ENCODE measurements around the gene TIGAR. TPM values are rescaled to one million over a fixed set of nuclear protein-coding genes. Genes with fewer than 3 reads are reported as not detected.

The TIGAR gene
- total and polyA plus RNA-seq, 9 donors = 3.1 to 10.4 (median 7.8) TPM

DNA sequence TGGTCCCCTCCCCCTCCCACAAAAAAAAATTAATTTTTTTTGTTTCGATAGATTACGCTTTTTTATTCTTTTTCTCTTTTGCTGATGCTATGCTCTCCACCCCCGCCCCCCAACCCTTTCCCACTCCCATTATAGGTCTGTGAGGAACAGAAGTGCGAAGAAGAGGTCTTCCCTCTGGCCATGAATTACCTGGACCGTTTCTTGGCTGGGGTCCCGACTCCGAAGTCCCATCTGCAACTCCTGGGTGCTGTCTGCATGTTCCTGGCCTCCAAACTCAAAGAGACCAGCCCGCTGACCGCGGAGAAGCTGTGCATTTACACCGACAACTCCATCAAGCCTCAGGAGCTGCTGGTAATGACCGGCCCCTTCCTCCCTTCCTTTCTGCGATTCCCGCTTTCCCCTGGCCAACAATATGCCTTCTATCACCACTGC, 45.1 kb upstream of the TIGAR start:
- Histone ChIP-seq H3K9me3 (replicated peaks; ENCODE audit: control insufficient read depth, low read depth, low read length) (no peaks in the 10 kb centered on the region), H3K27ac (ENCODE audit: low read length) (peak overlapping the region; percentile 92), H3K4me3 (ENCODE audit: low read length) (peak overlapping the region; percentile 63), H3K27me3 (ENCODE audit: control insufficient read depth, insufficient read depth, low read length) (peaks cover 8% of the 10 kb centered on the region), H3K4me1 (ENCODE audit: control insufficient read depth, insufficient read depth, low read length) (peaks cover 66% of the 10 kb centered on the region), H3K36me3 (ENCODE audit: control insufficient read depth, insufficient read depth, low read length) (peaks cover 49% of the 10 kb centered on the region)
- 6% methylated on average over 10 of the region's 14 CpGs for WGBS (ENCODE audit: insufficient coverage)
- DNase-seq = peak; percentile 57

DNA sequence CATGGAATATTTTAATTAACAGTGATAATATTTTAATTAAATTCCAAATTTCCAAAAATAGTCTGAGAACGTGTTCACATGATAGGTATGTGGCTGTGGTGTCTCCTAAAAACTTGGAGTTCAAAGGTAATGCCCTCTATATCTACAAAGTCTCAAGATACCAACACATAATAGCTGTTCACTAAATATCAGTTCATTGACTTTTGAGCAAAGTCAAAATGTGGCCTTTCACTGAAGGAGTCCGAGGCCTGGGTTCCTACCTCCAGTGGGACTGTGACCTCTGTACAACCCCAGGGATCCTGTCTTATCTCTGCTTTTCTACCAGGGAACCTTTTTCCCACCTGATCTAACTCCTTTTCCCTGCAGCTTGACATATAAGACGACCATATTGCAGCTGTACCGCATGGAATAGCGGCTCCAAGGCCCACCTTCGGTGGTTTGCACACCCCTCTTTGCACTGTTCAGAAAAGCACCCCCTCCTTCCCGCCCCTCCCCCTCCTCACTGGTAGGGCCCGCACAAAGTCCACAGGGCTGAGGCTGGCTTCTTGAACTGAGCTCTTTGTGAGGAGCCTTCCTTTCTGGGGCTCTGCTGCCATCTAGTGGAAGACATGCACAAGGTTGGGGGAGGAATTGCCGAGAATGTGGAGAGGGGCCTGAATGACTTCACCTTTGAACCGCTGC, 44.3 kb upstream of the TIGAR start:
- peak overlapping the region; percentile 92 for H3K27ac ChIP-seq (ENCODE audit: low read length)
- peaks cover 56% of the 10 kb centered on the region for H3K36me3 ChIP-seq (ENCODE audit: control insufficient read depth, insufficient read depth, low read length)
- H3K27me3 ChIP-seq (ENCODE audit: control insufficient read depth, insufficient read depth, low read length) = peaks cover under 1% of the 10 kb centered on the region
- DNase-seq = peak; percentile 98
- H3K4me3 ChIP-seq (ENCODE audit: low read length) = peak overlapping the region; percentile 63
- H3K9me3 ChIP-seq (replicated peaks; ENCODE audit: control insufficient read depth, low read depth, low read length) = no peaks in the 10 kb centered on the region
- H3K4me1 ChIP-seq (ENCODE audit: control insufficient read depth, insufficient read depth, low read length) = peaks cover 65% of the 10 kb centered on the region
- 3% methylated on average over 6 of the region's 10 CpGs for WGBS (ENCODE audit: insufficient coverage)

GRCh38 chr12:4277205-4277543, 43.8 kb upstream of the TIGAR start:
- peaks cover 60% of the 10 kb centered on the region for H3K36me3 ChIP-seq (ENCODE audit: control insufficient read depth, insufficient read depth, low read length)
- peak overlapping the region; percentile 36 for H3K27ac ChIP-seq (ENCODE audit: low read length)
- H3K27me3 ChIP-seq (ENCODE audit: control insufficient read depth, insufficient read depth, low read length) = no peaks in the 10 kb centered on the region
- no peaks in the 10 kb centered on the region for H3K9me3 ChIP-seq (replicated peaks; ENCODE audit: control insufficient read depth, low read depth, low read length)
- no peak for DNase-seq
- H3K4me3 ChIP-seq (ENCODE audit: low read length) = no peak overlapping the region
- WGBS (ENCODE audit: insufficient coverage) = 7% methylated on average over 3 of the region's 6 CpGs
- peaks cover 63% of the 10 kb centered on the region for H3K4me1 ChIP-seq (ENCODE audit: control insufficient read depth, insufficient read depth, low read length)

- peak; percentile 7 for DNase-seq
- Histone ChIP-seq H3K27me3 (ENCODE audit: control insufficient read depth, insufficient read depth, low read length) (no peaks in the 10 kb centered on the region), H3K4me1 (ENCODE audit: control insufficient read depth, insufficient read depth, low read length) (peaks cover 57% of the 10 kb centered on the region), H3K4me3 (ENCODE audit: low read length) (no peak overlapping the region), H3K27ac (ENCODE audit: low read length) (no peak overlapping the region), H3K9me3 (replicated peaks; ENCODE audit: control insufficient read depth, low read depth, low read length) (no peaks in the 10 kb centered on the region), H3K36me3 (ENCODE audit: control insufficient read depth, insufficient read depth, low read length) (peaks cover 67% of the 10 kb centered on the region)
- WGBS (ENCODE audit: insufficient coverage) = 63% methylated on average over 2 of the region's 3 CpGs
Observed at GRCh38 chr12:4277857-4278256, 43.2 kb upstream of the TIGAR start.

- Histone ChIP-seq H3K27me3 (ENCODE audit: control insufficient read depth, insufficient read depth, low read length) (no peaks in the 10 kb centered on the region), H3K27ac (ENCODE audit: low read length) (peak overlapping the region; percentile 53), H3K4me3 (ENCODE audit: low read length) (no peak overlapping the region), H3K36me3 (ENCODE audit: control insufficient read depth, insufficient read depth, low read length) (peaks cover 74% of the 10 kb centered on the region), H3K4me1 (ENCODE audit: control insufficient read depth, insufficient read depth, low read length) (peaks cover 51% of the 10 kb centered on the region), H3K9me3 (replicated peaks; ENCODE audit: control insufficient read depth, low read depth, low read length) (no peaks in the 10 kb centered on the region)
- WGBS (ENCODE audit: insufficient coverage) = 28% methylated on average over 7 of the region's 15 CpGs
- DNase-seq = peak; percentile 78
Observed at GRCh38 chr12:4278329-4279197, 42.5 kb upstream of the TIGAR start.

DNA sequence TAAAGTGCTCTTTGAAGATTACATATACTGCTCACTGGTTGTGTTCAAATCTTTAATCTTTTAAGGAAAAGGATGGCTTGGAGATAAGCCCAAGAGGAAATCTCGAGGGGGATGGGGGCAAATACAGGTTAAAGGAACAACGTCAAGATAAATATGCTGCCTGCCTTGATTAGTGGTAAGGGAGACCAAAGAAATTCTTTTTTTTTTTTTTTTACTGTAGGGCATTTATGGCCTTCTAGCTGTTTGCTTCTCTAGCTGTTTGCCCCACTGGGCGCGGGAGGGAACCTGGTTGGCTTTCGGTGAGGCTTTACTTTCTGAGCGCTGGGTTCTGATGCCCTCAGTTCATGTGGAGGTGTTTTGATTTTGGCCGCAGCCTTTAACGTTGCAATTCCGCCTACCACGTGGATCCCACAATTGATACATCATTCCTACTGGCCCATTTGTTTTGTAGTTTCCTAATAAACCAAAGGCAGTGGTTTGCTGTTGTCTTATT, 41.8 kb upstream of the TIGAR start:
- Histone ChIP-seq H3K4me3 (ENCODE audit: low read length) (no peak overlapping the region), H3K4me1 (ENCODE audit: control insufficient read depth, insufficient read depth, low read length) (peaks cover 53% of the 10 kb centered on the region), H3K27me3 (ENCODE audit: control insufficient read depth, insufficient read depth, low read length) (no peaks in the 10 kb centered on the region), H3K9me3 (replicated peaks; ENCODE audit: control insufficient read depth, low read depth, low read length) (no peaks in the 10 kb centered on the region), H3K36me3 (ENCODE audit: control insufficient read depth, insufficient read depth, low read length) (peaks cover 81% of the 10 kb centered on the region), H3K27ac (ENCODE audit: low read length) (no peak overlapping the region)
- 20% methylated on average over 1 of the region's 10 CpGs for WGBS (ENCODE audit: insufficient coverage)
- no peak for DNase-seq

GRCh38 chr12:4280351-4281163, 40.5 kb upstream of the TIGAR start:
- Histone ChIP-seq H3K27me3 (ENCODE audit: control insufficient read depth, insufficient read depth, low read length) (no peaks in the 10 kb centered on the region), H3K36me3 (ENCODE audit: control insufficient read depth, insufficient read depth, low read length) (peaks cover 88% of the 10 kb centered on the region), H3K4me3 (ENCODE audit: low read length) (no peak overlapping the region), H3K27ac (ENCODE audit: low read length) (peak overlapping the region; percentile 47), H3K9me3 (replicated peaks; ENCODE audit: control insufficient read depth, low read depth, low read length) (no peaks in the 10 kb centered on the region), H3K4me1 (ENCODE audit: control insufficient read depth, insufficient read depth, low read length) (peaks cover 54% of the 10 kb centered on the region)
- DNase-seq = peak; percentile 57
- 17% methylated on average over 5 of the region's 15 CpGs for WGBS (ENCODE audit: insufficient coverage)

GRCh38 chr12:4281173-4281654, 39.8 kb upstream of the TIGAR start:
- H3K36me3 ChIP-seq (ENCODE audit: control insufficient read depth, insufficient read depth, low read length) = peaks cover 90% of the 10 kb centered on the region
- 80% methylated on average over 12 of the region's 16 CpGs for WGBS (ENCODE audit: insufficient coverage)
- no peak overlapping the region for H3K4me3 ChIP-seq (ENCODE audit: low read length)

DNA sequence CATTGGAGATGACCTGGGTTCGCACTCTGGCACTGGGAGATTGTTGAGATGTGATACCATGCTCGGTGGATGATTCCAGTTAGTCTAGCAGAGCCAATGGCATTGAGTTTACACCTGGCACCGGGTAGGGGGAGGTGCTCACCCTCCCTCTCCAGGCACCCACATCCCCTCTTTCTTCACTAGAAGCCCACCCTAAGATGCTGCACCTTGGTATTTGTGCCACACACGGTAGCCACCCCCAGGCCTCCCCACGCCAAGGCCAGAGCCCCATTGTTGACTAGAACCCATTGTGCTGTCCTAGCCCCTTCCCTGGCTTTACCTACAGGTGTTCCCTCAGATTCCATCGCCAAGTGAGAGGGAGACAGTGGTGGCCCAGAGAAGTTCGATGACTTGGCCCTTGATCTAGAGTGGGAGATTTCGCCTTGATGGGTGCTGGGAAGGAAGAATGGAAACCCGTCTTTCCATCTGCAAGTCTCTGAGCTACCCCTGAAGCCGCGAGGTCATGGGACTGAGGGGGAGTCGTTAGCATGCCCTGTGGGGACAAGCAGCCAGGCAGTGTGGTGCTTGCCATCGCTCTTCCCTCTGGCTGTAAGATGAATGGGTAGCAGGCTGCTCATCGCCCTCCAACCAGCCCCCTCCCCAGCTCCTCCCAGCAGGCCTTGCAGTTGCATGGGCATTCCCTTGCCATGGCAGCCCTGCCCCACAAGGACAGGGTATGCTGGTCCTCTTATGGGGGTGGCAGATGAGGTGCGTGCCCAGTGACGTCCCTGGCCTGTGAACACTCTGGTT, 38.7 kb upstream of the TIGAR start:
- no peak for DNase-seq
- peaks cover 59% of the 10 kb centered on the region for H3K4me1 ChIP-seq (ENCODE audit: control insufficient read depth, insufficient read depth, low read length)
- 84% methylated on average over 8 of the region's 16 CpGs for WGBS (ENCODE audit: insufficient coverage)

More at GRCh38 chr12:4281173-4281654, 39.8 kb upstream of the TIGAR start:
- Histone ChIP-seq H3K4me1 (ENCODE audit: control insufficient read depth, insufficient read depth, low read length) (peaks cover 57% of the 10 kb centered on the region), H3K9me3 (replicated peaks; ENCODE audit: control insufficient read depth, low read depth, low read length) (no peaks in the 10 kb centered on the region), H3K27ac (ENCODE audit: low read length) (peak overlapping the region; percentile 47), H3K27me3 (ENCODE audit: control insufficient read depth, insufficient read depth, low read length) (no peaks in the 10 kb centered on the region)
- DNase-seq = no peak

More for the DNA sequence above, 38.7 kb upstream of the TIGAR start:
- no peak overlapping the region for H3K27ac ChIP-seq (ENCODE audit: low read length)
- H3K36me3 ChIP-seq (ENCODE audit: control insufficient read depth, insufficient read depth, low read length) = peaks cover 92% of the 10 kb centered on the region
- no peak overlapping the region for H3K4me3 ChIP-seq (ENCODE audit: low read length)
- H3K27me3 ChIP-seq (ENCODE audit: control insufficient read depth, insufficient read depth, low read length) = no peaks in the 10 kb centered on the region
- no peaks in the 10 kb centered on the region for H3K9me3 ChIP-seq (replicated peaks; ENCODE audit: control insufficient read depth, low read depth, low read length)

Data from muscle of leg (tissue), 11 donors.